WTC11 (cell line): Measurements from ENCODE around the gene FMNL2. TPM values are rescaled to one million over a fixed set of nuclear protein-coding genes. Genes with fewer than 3 reads are reported as not detected.

Experiments used
- ATAC-seq: fragments of 200-7000 bp; cut with Tn5 transposase; 2 replicates; pipeline ENCODE4 v1.10.0; 2021; ENCODE audit warnings: mild to moderate bottlenecking, moderate library complexity
- CTCF ChIA-PET: fragments of 300-600 bp; sonication (Branson Sonifier 250); formaldehyde crosslinking; loops from one replicate; lab custom pipeline; 2021; ENCODE audit warnings: antibody characterized with exemption; lab: Charles Lee
- POLR2A ChIA-PET: fragments of 350-600 bp; sonication (Branson Sonifier 250); formaldehyde crosslinking; loops from one replicate; lab custom pipeline; 2021; ENCODE audit warnings: antibody characterized with exemption; lab: Charles Lee
- DNase-seq: peaks from one replicate; pipeline ENCODE4 v3.0.0; 2021; ENCODE audit warnings: low spot score
- H3K27ac Mint-ChIP-seq: 2 replicates; pipeline ENCODE4 v1.8.0; 2021; ENCODE audit warnings: mixed read lengths
- H3K27me3 Mint-ChIP-seq: 2 replicates; pipeline ENCODE4 v1.8.0; 2021; ENCODE audit warnings: low read depth, mild to moderate bottlenecking, moderate library complexity, mixed read lengths
- H3K36me3 Mint-ChIP-seq: 2 replicates; pipeline ENCODE4 v1.8.0; 2021; ENCODE audit warnings: mixed read lengths
- H3K4me1 Mint-ChIP-seq: 2 replicates; pipeline ENCODE4 v1.8.0; 2022; ENCODE audit warnings: mixed read lengths
- H3K4me3 Mint-ChIP-seq: 2 replicates; pipeline ENCODE4 v1.8.0; 2021; ENCODE audit warnings: mild to moderate bottlenecking, moderate library complexity, mixed read lengths
- H3K9me3 Mint-ChIP-seq: 2 replicates; pipeline ENCODE4 v1.8.0; 2021; ENCODE audit warnings: mixed read lengths
- GRHL2 ChIP-seq: fragments of 250-450 bp; sonication (Bioruptor Pico); IDR thresholded peaks from 2 replicates; pipeline ENCODE4 v1.8.0; 2022; ENCODE audit warnings: mild to moderate bottlenecking, moderate library complexity; ENCODE audit not compliant: insufficient replicate concordance, severe bottlenecking
- TEAD4 ChIP-seq: sonication (generic); formaldehyde crosslinking; IDR thresholded peaks from 2 replicates; pipeline ENCODE4 v1.8.0; 2022; ENCODE audit warnings: mild to moderate bottlenecking, missing genetic modification reagents
- ZBTB21 ChIP-seq: sonication (generic); formaldehyde crosslinking; IDR thresholded peaks from 2 replicates; pipeline ENCODE4 v1.8.1; 2023; ENCODE audit warnings: mild to moderate bottlenecking, missing genetic modification reagents, borderline replicate concordance
- ZNF416 ChIP-seq: fragments of 250-450 bp; sonication (Bioruptor Pico); IDR thresholded peaks from 2 replicates; pipeline ENCODE4 v1.9.0; 2021; ENCODE audit warnings: mild to moderate bottlenecking, inconsistent platforms
- ZNF423 ChIP-seq: fragments of 250-450 bp; sonication (Bioruptor Pico); IDR thresholded peaks from 2 replicates; pipeline ENCODE4 v2.1.2; 2022; ENCODE audit warnings: mild to moderate bottlenecking, moderate library complexity
- total RNA-seq: library from RNA; stranded (reverse); gene quantifications from 3 replicates; pipeline ENCODE4 v1.2.3, GENCODE V29; 2021
- TF ChIP-seq, protein P1 (sequence below): sonication (generic); formaldehyde crosslinking; IDR thresholded peaks from 2 replicates; pipeline ENCODE4 v1.8.1; 2022; ENCODE audit warnings: low read depth, mild to moderate bottlenecking, moderate library complexity, missing genetic modification reagents, borderline replicate concordance
- TF ChIP-seq, protein P2 (sequence below): fragments of 250-450 bp; sonication (Bioruptor Pico); IDR thresholded peaks from 2 replicates; pipeline ENCODE4 v1.9.0; 2021; ENCODE audit warnings: mild to moderate bottlenecking
- TF ChIP-seq, protein P3 (sequence below): sonication (generic); formaldehyde crosslinking; IDR thresholded peaks from 2 replicates; pipeline ENCODE4 v1.8.1; 2022; ENCODE audit warnings: missing genetic modification reagents, borderline replicate concordance
- TF ChIP-seq, protein P4 (sequence below): sonication (generic); formaldehyde crosslinking; IDR thresholded peaks from 2 replicates; pipeline ENCODE4 v1.8.0; 2022; ENCODE audit warnings: missing genetic modification reagents

FMNL2 gene
- total RNA-seq, 1 experiment from 2014 or later, result 43.0 TPM

DNA sequence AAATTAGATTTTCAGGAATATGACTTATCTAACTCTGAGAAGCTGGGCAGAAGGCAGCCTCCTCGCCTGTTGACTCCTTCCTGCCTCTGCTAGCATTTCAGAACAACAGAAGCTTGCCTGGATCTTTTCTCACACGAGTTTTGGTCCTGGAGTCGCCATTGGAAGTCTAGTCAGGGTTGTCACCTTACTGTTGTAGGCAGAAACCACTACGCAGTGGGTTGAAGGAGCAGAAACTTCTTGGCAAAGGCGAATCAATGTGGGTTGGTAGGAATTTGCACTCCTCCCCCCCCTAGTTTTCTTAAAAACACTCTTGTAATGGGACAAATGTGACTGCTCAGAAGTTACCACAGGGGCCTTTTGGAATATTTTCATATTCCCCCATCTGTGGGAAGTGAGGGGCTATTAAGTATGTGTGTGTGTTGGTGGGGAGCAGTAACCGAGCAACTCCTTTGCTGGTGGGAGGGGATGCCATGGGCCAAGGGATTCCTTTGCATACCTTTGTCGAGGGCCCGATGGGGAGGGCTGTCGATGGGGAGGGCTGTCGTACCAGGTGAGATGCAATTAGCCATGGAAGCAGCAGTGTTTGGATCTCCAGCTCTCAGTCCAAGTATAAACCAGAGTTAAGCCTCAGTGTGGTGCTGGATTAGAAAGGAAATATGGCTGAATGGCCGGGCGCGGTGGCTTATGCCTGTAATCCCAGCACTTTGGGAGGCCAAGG lies 117.4 kb downstream of the FMNL2 start (continued):
- TF ChIP-seq, protein P1, sequence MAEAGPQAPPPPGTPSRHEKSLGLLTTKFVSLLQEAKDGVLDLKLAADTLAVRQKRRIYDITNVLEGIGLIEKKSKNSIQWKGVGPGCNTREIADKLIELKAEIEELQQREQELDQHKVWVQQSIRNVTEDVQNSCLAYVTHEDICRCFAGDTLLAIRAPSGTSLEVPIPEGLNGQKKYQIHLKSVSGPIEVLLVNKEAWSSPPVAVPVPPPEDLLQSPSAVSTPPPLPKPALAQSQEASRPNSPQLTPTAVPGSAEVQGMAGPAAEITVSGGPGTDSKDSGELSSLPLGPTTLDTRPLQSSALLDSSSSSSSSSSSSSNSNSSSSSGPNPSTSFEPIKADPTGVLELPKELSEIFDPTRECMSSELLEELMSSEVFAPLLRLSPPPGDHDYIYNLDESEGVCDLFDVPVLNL (CRISPR knock-in tag), result no peak
- no peak for TF ChIP-seq ZNF416 (CRISPR knock-in tag)
- TF ChIP-seq, protein P2, sequence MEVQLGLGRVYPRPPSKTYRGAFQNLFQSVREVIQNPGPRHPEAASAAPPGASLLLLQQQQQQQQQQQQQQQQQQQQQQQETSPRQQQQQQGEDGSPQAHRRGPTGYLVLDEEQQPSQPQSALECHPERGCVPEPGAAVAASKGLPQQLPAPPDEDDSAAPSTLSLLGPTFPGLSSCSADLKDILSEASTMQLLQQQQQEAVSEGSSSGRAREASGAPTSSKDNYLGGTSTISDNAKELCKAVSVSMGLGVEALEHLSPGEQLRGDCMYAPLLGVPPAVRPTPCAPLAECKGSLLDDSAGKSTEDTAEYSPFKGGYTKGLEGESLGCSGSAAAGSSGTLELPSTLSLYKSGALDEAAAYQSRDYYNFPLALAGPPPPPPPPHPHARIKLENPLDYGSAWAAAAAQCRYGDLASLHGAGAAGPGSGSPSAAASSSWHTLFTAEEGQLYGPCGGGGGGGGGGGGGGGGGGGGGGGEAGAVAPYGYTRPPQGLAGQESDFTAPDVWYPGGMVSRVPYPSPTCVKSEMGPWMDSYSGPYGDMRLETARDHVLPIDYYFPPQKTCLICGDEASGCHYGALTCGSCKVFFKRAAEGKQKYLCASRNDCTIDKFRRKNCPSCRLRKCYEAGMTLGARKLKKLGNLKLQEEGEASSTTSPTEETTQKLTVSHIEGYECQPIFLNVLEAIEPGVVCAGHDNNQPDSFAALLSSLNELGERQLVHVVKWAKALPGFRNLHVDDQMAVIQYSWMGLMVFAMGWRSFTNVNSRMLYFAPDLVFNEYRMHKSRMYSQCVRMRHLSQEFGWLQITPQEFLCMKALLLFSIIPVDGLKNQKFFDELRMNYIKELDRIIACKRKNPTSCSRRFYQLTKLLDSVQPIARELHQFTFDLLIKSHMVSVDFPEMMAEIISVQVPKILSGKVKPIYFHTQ (CRISPR knock-in tag), result no peak
- no peak for TF ChIP-seq ZBTB21 (CRISPR knock-in tag)
- TF ChIP-seq, protein P3, sequence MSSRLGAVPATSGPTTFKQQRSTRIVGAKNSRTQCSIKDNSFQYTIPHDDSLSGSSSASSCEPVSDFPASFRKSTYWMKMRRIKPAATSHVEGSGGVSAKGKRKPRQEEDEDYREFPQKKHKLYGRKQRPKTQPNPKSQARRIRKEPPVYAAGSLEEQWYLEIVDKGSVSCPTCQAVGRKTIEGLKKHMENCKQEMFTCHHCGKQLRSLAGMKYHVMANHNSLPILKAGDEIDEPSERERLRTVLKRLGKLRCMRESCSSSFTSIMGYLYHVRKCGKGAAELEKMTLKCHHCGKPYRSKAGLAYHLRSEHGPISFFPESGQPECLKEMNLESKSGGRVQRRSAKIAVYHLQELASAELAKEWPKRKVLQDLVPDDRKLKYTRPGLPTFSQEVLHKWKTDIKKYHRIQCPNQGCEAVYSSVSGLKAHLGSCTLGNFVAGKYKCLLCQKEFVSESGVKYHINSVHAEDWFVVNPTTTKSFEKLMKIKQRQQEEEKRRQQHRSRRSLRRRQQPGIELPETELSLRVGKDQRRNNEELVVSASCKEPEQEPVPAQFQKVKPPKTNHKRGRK, result no peak
- TF ChIP-seq TEAD4 (CRISPR knock-in tag), result no peak
- TF ChIP-seq GRHL2 (CRISPR knock-in tag), result no peak

DNA sequence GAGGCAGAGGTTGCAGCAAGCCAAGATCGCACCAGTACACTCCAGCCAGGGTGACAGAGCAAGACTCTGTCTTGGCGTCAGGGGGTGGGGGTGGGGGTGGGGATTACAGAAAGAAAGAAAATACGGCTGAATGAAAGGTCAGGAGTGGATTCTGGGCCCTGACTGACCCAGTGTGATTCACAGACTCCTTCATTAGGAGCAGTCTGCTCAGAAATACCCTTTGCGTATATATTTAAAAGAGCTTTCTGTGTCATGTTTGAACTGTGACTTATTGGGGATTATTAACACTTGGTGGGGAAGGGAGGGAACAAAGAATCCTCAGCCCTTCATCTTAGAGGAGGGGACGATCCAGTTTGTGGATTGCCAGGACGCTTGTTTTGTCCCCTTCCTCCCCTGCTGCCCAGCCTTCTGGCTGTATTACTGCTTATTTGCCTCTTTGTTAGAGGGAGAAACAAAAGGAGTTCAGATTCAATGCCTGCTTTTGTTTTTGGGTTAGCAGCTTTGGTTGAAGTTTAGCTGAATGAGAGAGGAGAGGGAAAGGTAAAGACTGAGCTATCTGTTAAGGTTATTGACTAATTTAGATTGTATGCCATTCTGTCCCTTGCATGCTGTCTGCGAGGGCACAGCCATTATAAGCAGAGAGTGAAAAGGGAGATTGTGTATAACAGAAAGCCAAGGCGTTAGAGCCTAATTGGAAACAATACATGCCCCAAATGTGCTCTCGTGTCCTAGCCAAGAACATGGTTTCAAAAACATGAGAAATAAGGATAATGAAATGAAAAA lies 118.3 kb downstream of the FMNL2 start:
- H3K4me3 Mint-ChIP-seq, result peak overlapping the region; percentile 56
- H3K27me3 Mint-ChIP-seq, result no peaks in the 10 kb centered on the region
- H3K27ac Mint-ChIP-seq, result peak overlapping the region; percentile 99
- no peaks in the 10 kb centered on the region for H3K36me3 Mint-ChIP-seq
- peaks cover 76% of the 10 kb centered on the region for H3K4me1 Mint-ChIP-seq
- DNase-seq (peak; percentile 28), ATAC-seq (peak; percentile 78)
- ChIA-PET CTCF (interaction anchor here (1.0 to 1.8 kb wide), 2 partner anchors 43 to 101 kb away, joined by 3 to 4 read pairs; no protein-coding TSS in a partner anchor), POLR2A (interaction anchor here (1.3 kb wide), 1 partner anchor 9 kb away, joined by 4 read pairs; no protein-coding TSS in a partner anchor)
- peaks cover 4% of the 10 kb centered on the region; the same call in 1 of the 2 replicates for H3K9me3 Mint-ChIP-seq
- TF ChIP-seq, protein P4, sequence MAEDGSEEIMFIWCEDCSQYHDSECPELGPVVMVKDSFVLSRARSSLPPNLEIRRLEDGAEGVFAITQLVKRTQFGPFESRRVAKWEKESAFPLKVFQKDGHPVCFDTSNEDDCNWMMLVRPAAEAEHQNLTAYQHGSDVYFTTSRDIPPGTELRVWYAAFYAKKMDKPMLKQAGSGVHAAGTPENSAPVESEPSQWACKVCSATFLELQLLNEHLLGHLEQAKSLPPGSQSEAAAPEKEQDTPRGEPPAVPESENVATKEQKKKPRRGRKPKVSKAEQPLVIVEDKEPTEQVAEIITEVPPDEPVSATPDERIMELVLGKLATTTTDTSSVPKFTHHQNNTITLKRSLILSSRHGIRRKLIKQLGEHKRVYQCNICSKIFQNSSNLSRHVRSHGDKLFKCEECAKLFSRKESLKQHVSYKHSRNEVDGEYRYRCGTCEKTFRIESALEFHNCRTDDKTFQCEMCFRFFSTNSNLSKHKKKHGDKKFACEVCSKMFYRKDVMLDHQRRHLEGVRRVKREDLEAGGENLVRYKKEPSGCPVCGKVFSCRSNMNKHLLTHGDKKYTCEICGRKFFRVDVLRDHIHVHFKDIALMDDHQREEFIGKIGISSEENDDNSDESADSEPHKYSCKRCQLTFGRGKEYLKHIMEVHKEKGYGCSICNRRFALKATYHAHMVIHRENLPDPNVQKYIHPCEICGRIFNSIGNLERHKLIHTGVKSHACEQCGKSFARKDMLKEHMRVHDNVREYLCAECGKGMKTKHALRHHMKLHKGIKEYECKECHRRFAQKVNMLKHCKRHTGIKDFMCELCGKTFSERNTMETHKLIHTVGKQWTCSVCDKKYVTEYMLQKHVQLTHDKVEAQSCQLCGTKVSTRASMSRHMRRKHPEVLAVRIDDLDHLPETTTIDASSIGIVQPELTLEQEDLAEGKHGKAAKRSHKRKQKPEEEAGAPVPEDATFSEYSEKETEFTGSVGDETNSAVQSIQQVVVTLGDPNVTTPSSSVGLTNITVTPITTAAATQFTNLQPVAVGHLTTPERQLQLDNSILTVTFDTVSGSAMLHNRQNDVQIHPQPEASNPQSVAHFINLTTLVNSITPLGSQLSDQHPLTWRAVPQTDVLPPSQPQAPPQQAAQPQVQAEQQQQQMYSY (CRISPR knock-in tag), result peak; percentile 95
- TF ChIP-seq, protein P1 (CRISPR knock-in tag), result no peak
- TF ChIP-seq ZNF423, result no peak
